HepG2 (cell line): ENCODE results near the gene ZFP82.

Source experiments
- ARNT ChIP-seq: fragments of 450-650 bp; IDR thresholded peaks from 2 replicates; pipeline ENCODE4 v1.6.1; 2017
- CTCF ChIP-seq: sonication (generic); formaldehyde crosslinking; IDR thresholded peaks from 2 replicates; pipeline ENCODE4 v1.5.0; 2020; ENCODE audit warnings: mild to moderate bottlenecking, missing genetic modification reagents, moderate library complexity
- EED ChIP-seq: sonication (generic); formaldehyde crosslinking; IDR thresholded peaks from 2 replicates; pipeline ENCODE4 v1.5.0; 2020; ENCODE audit warnings: mild to moderate bottlenecking, missing genetic modification reagents
- EZH2 ChIP-seq: conservative IDR thresholded peaks from 2 replicates; pipeline ENCODE4 v1.6.1; 2012; ENCODE audit warnings: mild to moderate bottlenecking, low read depth, low read length, moderate library complexity
- GLI4 ChIP-seq: sonication (generic); formaldehyde crosslinking; IDR thresholded peaks from 2 replicates; pipeline ENCODE4 v1.5.1; 2020; ENCODE audit warnings: missing genetic modification reagents, mild to moderate bottlenecking, moderate library complexity, borderline replicate concordance
- HDAC2 ChIP-seq: sonication (generic); formaldehyde crosslinking; IDR thresholded peaks from 2 replicates; pipeline ENCODE4 v1.4.0; 2020; ENCODE audit warnings: missing genetic modification reagents
- HNRNPH1 ChIP-seq: fragments of 200-400 bp; formaldehyde crosslinking; optimal IDR thresholded peaks from 2 replicates; pipeline ENCODE3; 2017; ENCODE audit warnings: mild to moderate bottlenecking, low read depth, low read length
- IKZF5 ChIP-seq: IDR thresholded peaks from 2 replicates; pipeline ENCODE4 v1.6.1; 2018; ENCODE audit warnings: missing genetic modification reagents, mild to moderate bottlenecking, missing compliant biosample characterization
- JUND ChIP-seq: sonication (generic); formaldehyde crosslinking; IDR thresholded peaks from 2 replicates; pipeline ENCODE4 v1.8.0; 2022; ENCODE audit warnings: mild to moderate bottlenecking, missing genetic modification reagents
- POLR2A ChIP-seq, 2 experiments: IDR thresholded peaks; 2 replicates each; pipeline ENCODE4 v1.6.1; 2011; ENCODE audit warnings: low read depth in 2 of 2, low read length in 2 of 2, mild to moderate bottlenecking in 1 of 2, moderate library complexity in 1 of 2; ENCODE audit not compliant: insufficient read depth in 1 of 2
- RBAK ChIP-seq: sonication (generic); formaldehyde crosslinking; IDR thresholded peaks from 2 replicates; pipeline ENCODE4 v1.5.1; 2020; ENCODE audit warnings: mild to moderate bottlenecking, missing genetic modification reagents

- TF ChIP-seq HNRNPH1, result no peak
- no peak for TF ChIP-seq IKZF5 (CRISPR knock-in tag)
- TF ChIP-seq JUND, result no peak
- TF ChIP-seq CTCF (CRISPR knock-in tag), result no peak
- TF ChIP-seq EZH2, result no peak
- no peak for TF ChIP-seq ARNT
- TF ChIP-seq GLI4 (CRISPR knock-in tag), result no peak
- no peak for TF ChIP-seq RBAK (CRISPR knock-in tag)
- TF ChIP-seq HDAC2 (CRISPR knock-in tag), result no peak
- TF ChIP-seq POLR2A (IDR thresholded peaks at IDR 0.05; ENCODE audit: insufficient read depth in 1 of 2, low read depth in 2 of 2, low read length in 2 of 2), result no peak
- TF ChIP-seq EED (CRISPR knock-in tag), result no peak
Measured at GRCh38 chr19:36392916-36393673, 25.3 kb downstream of the ZFP82 start.
